ENCODE measurements around the gene DUS2. TPM values are rescaled to one million over a fixed set of nuclear protein-coding genes. Genes with fewer than 3 reads are reported as not detected.

Gene DUS2
- total RNA-seq, result 17.7 and 19.8 TPM in 2 replicates

DNA sequence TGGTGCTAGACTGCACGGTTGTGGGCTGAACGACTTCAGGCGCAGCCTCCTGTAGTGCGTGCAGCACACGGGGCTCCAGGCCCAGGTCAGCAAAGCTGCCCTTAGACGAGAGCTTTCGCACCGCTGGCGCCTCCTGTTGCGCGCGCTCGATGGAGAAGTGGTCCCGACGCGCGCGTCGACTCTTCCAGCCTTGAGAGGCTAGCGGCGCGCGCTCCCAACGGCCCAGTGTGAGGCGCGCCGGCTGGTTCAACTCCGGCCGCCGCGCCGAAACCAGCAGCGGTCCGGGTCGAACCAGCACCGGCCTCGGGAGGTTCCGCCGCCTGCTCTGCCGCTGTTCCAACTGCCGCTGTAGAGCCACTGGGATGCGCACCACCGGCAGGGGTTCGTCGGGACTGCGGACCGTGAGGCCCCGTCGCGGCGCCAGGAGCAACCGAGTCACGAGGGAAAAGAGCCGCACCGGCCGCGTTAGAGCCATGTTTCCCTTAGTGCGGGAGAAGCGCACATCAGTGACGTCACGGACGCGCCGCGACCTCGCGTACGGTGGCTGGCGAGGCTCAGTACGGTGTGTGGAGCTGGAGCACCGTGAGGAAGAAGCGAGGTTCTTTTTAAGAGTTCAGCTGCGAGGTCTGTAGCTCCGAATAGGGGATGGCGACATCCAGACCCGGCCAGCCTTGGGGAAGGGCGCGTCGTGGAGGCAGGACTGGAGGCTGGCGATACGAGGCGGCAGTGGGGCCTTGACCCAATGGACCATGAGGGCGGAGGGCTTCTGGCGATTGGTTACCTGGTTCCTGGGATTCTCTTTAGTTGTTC is at the start of gene DUS2, which contains the start of gene DDX28:
Gene DUS2 (plus strand): TSS at position 557 of the 810 bp plus-strand sequence. CDS start 14,740 bp downstream, outside the sequence.
Gene DDX28 (minus strand): TSS at position 505 of the 810 bp plus-strand sequence. CDS start 30 bp downstream, at position 475.

DNA sequence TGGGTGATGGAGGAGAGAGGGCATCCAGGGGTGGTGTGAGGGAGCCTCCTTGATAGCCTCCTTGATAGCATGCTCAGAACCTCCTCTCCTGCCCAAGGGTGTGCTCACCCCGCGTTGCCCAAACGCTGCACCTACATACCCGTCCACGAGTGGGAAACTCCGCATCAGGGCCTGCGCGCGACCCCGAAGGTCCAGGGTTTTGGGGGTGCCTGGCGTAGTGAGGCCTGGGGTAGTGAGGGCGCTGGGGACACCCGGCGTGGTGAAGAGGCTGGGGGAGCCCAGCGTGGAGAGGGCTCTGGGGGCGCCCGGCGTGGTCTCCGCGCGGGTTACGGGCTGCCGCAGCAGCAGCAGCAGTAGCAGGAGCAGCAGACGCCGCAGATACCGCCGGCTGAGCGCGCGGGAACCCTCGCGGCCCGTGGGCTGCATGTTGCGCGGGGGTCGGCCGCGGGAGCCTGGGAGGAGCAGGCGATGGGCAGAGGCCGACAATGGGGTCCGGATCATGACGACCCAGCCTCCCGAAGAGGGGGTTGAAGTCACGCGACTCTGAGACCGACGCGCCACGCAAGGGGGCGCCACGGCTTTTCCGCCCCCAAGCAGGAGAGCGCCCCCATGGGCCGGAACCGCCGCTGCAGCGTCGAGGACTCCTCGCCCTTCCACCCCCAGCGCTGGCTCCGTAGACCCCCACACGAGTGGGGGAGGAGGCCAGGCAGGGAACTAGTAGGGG is 43.0 kb upstream of the DUS2 start, which contains the start of gene DPEP3:
Gene DPEP3 (minus strand): TSS at position 545 of the 724 bp plus-strand sequence. CDS start 119 bp downstream, at position 426.

DNA sequence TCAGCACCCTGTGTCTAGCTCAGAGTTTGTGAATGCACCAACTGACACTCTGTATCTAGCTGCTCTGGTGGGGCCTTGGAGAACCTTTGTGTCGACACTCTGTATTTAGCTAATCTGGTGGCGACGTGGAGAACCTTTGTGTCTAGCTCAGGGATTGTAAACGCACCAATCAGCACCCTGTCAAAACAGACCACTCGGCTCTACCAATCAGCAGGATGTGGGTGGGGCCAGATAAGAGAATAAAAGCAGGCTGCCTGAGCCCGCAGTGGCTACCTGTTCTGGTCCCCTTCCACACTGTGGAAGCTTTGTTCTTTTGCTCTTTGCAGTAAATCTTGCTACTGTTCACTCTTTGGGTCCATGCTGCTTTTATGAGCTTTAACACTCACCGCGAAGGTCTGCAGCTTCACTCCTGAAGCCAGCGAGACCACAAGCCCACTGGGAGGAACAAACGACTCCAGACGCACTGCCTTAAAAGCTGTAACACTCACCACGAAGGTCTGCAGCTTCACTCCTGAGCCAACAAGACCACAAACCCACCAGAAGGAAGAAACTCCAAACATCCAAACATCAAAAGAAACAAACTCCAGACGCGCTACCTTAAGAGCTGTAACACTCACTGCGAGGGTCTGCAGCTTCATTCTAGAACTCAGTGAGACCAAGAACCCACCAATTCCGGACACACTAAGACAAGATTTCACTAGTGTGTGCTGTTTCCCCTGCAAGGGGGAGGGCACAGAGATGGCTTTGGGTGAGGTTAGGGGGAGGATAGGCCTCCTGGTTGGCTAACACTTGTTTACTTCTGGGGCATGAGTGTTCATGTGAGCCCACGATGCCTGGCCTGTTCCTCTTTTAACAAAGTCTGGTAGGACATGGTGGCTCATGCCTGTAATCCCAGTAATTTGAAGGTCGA is 24.1 kb upstream of the DUS2 start, which contains the start of gene DPEP2:
Gene DPEP2 (minus strand): TSS at position 706 of the 910 bp plus-strand sequence. CDS start 6,272 bp downstream, outside the sequence.

DNA sequence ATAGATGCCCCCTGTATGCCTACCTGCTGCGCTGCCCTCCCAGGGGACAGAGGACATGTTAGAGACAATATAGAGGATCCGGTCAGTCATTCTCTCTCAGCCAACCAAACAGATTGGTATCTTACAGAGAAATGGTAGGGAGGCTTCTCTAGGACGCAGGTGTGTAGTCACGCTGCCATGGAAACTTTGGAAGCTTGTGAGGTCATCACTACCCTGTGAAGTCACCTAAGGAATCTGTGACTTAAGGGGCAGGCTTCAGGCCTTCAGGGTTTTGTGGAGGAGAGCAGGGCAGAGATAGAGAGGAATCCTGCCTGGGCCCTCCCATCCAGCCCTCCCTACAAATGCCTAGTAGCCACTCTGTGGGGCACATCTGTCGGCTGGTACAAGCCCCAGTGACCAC is 7.4 kb upstream of the DUS2 start, which contains the start of gene DPEP2NB:
Gene DPEP2NB (minus strand): TSS at position 231 of the 400 bp plus-strand sequence. CDS start 141 bp downstream, at position 90.

DNA sequence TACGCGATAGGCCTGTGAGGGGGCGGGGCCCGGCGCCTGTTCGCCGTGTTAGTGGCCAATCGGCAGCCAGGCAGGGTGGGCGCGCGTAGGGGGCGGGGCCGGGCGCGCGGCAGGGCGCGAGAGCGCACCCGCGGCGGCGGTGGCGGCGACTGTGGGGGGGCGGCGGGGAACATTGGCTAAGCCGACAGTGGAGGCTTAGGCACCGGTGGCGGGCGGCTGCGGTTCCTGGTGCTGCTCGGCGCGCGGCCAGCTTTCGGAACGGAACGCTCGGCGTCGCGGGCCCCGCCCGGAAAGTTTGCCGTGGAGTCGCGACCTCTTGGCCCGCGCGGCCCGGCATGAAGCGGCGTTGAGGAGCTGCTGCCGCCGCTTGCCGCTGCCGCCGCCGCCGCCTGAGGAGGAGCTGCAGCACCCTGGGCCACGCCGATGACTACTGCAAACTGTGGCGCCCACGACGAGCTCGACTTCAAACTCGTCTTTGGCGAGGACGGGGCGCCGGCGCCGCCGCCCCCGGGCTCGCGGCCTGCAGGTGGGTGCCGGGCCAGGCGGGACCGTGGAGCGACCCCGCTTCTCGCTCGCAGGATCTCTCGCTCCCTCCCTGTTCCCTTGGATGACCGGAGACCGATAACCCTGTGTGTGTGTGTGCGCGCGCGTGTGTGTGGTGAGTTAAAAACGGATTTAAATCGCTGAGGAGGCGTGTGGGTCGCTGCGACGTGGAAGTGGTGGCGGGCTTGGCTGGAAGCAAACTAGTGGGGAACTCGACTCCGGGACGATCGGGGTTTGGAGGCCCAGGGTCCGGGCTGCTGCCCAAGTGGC is 62.4 kb downstream of the DUS2 start, which contains the start of gene NFATC3:
Gene NFATC3 (plus strand): TSS at position 112 of the 813 bp plus-strand sequence. CDS start 312 bp downstream, at position 424.

Other genes starting within 250 kb of the DUS2 start
- 3.2 and 3.4 TPM in 2 replicates for gene RANBP10, start 216.7 kb upstream of the DUS2 start, total RNA-seq
- 0.85 TPM in 1 of 2 replicates, not detected in the other for gene TSNAXIP1, start 216.4 kb upstream of the DUS2 start, total RNA-seq
- 33.5 and 58.0 TPM in 2 replicates for gene THAP11, start 181.0 kb upstream of the DUS2 start, total RNA-seq
- 120 and 223 TPM in 2 replicates for gene NUTF2, start 176.4 kb upstream of the DUS2 start, total RNA-seq
- gene CENPT, start 175.6 kb upstream of the DUS2 start, total RNA-seq, result 8.1 and 19.8 TPM in 2 replicates
- gene EDC4, start 150.2 kb upstream of the DUS2 start, total RNA-seq, result 37.9 and 48.0 TPM in 2 replicates
- gene NRN1L, start 138.4 kb upstream of the DUS2 start, total RNA-seq, result 1.7 TPM in 1 of 2 replicates, not detected in the other
- 8.2 and 13.6 TPM in 2 replicates for gene PSKH1, start 130.0 kb upstream of the DUS2 start, total RNA-seq
- gene CTRL, start 91.4 kb upstream of the DUS2 start, total RNA-seq, result 0.24 TPM in 1 of 2 replicates, not detected in the other
- 19.2 and 61.2 TPM in 2 replicates for gene PSMB10, start 86.4 kb upstream of the DUS2 start, total RNA-seq
- 1.4 and 3.2 TPM in 2 replicates for gene LCAT, start 79.2 kb upstream of the DUS2 start, total RNA-seq
- 22.2 and 41.4 TPM in 2 replicates for gene SLC12A4, start 54.6 kb upstream of the DUS2 start, total RNA-seq
- not detected in 2 replicates for gene DPEP3, start 42.8 kb upstream of the DUS2 start, total RNA-seq
- under 0.01 TPM in 1 of 2 replicates, not detected in the other for gene DPEP2, start 23.8 kb upstream of the DUS2 start, total RNA-seq
- not detected in 2 replicates for gene DPEP2NB, start 7.4 kb upstream of the DUS2 start, total RNA-seq
- 14.3 and 14.5 TPM in 2 replicates for gene DDX28, start 52 bp upstream of the DUS2 start, total RNA-seq
- 4.6 and 11.7 TPM in 2 replicates for gene NFATC3, start 62.1 kb downstream of the DUS2 start, total RNA-seq
- 27.5 and 45.6 TPM in 2 replicates for gene ESRP2, start 212.8 kb downstream of the DUS2 start, total RNA-seq
- gene PLA2G15, start 222.1 kb downstream of the DUS2 start, total RNA-seq, result 10.2 and 10.6 TPM in 2 replicates
- 8.4 and 10.4 TPM in 2 replicates for gene SLC7A6, start 241.2 kb downstream of the DUS2 start, total RNA-seq